ENCODE measurements around the gene GRPEL1. TPM values are rescaled to one million over a fixed set of nuclear protein-coding genes. Genes with fewer than 3 reads are reported as not detected.

GRPEL1 gene
- total and polyA plus RNA-seq, 9 of the 15 experiments (the other 6 are each of a cell fraction or from before 2014, with no cell fraction given): 43.4 to 192 (median 86.6) TPM

DNA sequence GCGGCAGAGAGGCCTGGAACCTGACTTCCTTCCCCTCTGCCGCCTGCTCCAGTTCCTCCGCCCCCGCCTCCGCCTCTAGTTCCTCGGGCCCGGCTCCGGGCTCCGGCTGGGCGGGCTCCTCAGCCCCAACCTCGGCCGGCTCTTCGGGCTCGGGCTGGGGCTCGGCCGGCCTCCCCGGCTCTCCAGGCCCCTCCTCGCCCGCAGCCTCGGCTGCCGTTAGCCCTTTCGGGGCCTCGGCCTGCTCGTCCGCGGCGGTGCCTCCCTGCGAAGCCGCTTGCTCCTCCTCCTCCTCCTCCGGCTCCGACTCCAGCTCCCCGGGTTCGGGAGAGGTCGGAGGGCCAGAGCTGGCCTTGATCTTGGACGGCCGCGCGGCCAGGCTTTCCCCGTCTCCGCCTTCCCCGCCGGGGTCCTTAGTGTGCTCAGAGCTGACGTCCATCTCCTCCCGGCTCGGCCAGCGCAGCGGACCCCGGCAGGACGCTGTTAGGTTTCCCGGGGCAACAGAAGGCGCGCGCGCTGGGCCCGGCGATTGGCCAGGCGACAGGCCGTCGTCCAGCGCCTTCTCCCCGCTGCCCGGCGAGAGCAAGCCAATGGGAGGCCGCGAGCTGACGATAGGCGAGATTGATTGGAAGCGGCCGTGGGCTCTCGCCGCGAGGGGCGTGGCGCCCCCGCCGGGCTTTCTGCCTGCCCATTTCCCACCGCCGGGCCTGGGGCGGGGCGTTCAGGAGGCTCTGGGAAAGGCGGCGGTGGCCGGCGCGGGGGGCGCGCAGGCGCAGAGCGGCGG is 25.2 kb downstream of the GRPEL1 start (continued):
- TF ChIP-seq, protein P1, sequence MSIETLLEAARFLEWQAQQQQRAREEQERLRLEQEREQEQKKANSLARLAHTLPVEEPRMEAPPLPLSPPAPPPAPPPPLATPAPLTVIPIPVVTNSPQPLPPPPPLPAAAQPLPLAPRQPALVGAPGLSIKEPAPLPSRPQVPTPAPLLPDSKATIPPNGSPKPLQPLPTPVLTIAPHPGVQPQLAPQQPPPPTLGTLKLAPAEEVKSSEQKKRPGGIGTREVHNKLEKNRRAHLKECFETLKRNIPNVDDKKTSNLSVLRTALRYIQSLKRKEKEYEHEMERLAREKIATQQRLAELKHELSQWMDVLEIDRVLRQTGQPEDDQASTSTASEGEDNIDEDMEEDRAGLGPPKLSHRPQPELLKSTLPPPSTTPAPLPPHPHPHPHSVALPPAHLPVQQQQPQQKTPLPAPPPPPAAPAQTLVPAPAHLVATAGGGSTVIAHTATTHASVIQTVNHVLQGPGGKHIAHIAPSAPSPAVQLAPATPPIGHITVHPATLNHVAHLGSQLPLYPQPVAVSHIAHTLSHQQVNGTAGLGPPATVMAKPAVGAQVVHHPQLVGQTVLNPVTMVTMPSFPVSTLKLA (conservative IDR thresholded peaks at IDR 0.05): peak; percentile 84 to 93
- TF ChIP-seq, protein P2, sequence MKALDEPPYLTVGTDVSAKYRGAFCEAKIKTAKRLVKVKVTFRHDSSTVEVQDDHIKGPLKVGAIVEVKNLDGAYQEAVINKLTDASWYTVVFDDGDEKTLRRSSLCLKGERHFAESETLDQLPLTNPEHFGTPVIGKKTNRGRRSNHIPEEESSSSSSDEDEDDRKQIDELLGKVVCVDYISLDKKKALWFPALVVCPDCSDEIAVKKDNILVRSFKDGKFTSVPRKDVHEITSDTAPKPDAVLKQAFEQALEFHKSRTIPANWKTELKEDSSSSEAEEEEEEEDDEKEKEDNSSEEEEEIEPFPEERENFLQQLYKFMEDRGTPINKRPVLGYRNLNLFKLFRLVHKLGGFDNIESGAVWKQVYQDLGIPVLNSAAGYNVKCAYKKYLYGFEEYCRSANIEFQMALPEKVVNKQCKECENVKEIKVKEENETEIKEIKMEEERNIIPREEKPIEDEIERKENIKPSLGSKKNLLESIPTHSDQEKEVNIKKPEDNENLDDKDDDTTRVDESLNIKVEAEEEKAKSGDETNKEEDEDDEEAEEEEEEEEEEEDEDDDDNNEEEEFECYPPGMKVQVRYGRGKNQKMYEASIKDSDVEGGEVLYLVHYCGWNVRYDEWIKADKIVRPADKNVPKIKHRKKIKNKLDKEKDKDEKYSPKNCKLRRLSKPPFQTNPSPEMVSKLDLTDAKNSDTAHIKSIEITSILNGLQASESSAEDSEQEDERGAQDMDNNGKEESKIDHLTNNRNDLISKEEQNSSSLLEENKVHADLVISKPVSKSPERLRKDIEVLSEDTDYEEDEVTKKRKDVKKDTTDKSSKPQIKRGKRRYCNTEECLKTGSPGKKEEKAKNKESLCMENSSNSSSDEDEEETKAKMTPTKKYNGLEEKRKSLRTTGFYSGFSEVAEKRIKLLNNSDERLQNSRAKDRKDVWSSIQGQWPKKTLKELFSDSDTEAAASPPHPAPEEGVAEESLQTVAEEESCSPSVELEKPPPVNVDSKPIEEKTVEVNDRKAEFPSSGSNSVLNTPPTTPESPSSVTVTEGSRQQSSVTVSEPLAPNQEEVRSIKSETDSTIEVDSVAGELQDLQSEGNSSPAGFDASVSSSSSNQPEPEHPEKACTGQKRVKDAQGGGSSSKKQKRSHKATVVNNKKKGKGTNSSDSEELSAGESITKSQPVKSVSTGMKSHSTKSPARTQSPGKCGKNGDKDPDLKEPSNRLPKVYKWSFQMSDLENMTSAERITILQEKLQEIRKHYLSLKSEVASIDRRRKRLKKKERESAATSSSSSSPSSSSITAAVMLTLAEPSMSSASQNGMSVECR (CRISPR knock-in tag; IDR thresholded peaks at IDR 0.05): peak; percentile 99
- TF ChIP-seq, protein P3, sequence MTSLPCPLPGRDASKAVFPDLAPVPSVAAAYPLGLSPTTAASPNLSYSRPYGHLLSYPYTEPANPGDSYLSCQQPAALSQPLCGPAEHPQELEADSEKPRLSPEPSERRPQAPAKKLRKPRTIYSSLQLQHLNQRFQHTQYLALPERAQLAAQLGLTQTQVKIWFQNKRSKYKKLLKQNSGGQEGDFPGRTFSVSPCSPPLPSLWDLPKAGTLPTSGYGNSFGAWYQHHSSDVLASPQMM (CRISPR knock-in tag; IDR thresholded peaks at IDR 0.05): no peak
- TF ChIP-seq, protein P4, sequence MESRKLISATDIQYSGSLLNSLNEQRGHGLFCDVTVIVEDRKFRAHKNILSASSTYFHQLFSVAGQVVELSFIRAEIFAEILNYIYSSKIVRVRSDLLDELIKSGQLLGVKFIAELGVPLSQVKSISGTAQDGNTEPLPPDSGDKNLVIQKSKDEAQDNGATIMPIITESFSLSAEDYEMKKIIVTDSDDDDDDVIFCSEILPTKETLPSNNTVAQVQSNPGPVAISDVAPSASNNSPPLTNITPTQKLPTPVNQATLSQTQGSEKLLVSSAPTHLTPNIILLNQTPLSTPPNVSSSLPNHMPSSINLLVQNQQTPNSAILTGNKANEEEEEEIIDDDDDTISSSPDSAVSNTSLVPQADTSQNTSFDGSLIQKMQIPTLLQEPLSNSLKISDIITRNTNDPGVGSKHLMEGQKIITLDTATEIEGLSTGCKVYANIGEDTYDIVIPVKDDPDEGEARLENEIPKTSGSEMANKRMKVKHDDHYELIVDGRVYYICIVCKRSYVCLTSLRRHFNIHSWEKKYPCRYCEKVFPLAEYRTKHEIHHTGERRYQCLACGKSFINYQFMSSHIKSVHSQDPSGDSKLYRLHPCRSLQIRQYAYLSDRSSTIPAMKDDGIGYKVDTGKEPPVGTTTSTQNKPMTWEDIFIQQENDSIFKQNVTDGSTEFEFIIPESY (CRISPR knock-in tag; IDR thresholded peaks at IDR 0.05): no peak
- 0 out of 2 replicates have a peak, but pooled peaks have one; percentile 14 for TF ChIP-seq SMAD4 (CRISPR knock-in tag; conservative IDR thresholded peaks at IDR 0.05)
- TF ChIP-seq GATA2 (CRISPR knock-in tag; IDR thresholded peaks at IDR 0.05): no peak
- peak; percentile 89 for TF ChIP-seq EGR1 (conservative IDR thresholded peaks at IDR 0.05)
- TF ChIP-seq GTF2A2 (tag; IDR thresholded peaks at IDR 0.05): no peak
- TF ChIP-seq FIP1L1 (IDR thresholded peaks at IDR 0.05; ENCODE audit: low read depth, low read length, poor library complexity, severe bottlenecking): peak; percentile 54
- TF ChIP-seq, protein P5, sequence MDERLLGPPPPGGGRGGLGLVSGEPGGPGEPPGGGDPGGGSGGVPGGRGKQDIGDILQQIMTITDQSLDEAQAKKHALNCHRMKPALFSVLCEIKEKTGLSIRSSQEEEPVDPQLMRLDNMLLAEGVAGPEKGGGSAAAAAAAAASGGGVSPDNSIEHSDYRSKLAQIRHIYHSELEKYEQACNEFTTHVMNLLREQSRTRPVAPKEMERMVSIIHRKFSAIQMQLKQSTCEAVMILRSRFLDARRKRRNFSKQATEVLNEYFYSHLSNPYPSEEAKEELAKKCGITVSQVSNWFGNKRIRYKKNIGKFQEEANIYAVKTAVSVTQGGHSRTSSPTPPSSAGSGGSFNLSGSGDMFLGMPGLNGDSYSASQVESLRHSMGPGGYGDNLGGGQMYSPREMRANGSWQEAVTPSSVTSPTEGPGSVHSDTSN (CRISPR knock-in tag; IDR thresholded peaks at IDR 0.05; ENCODE audit: low read depth): 0 out of 2 replicates have a peak, but pooled peaks have one; percentile 17
- TF ChIP-seq, protein P5 (tag; conservative IDR thresholded peaks at IDR 0.05; ENCODE audit: low read depth): no peak
- TF ChIP-seq SPI1 (IDR thresholded peaks at IDR 0.05; ENCODE audit: borderline replicate concordance, low read depth, low read length): peak; percentile 56; the same call in 1 of the 2 replicates
- TF ChIP-seq NEUROD1 (IDR thresholded peaks at IDR 0.05; ENCODE audit: borderline replicate concordance, low read depth, low read length, partially characterized antibody): peak; percentile 87
- peak in 1 of 2 experiments; percentile 81; a peak in 1 of 4 replicates for TF ChIP-seq CSDE1 (IDR thresholded peaks at IDR 0.05)
- TF ChIP-seq ATF7 (IDR thresholded peaks at IDR 0.05): peak; percentile 74

Measured in K562 (cell line).